Right ventricle myocardium superior (tissue), 1 donor: ENCODE measurements around the gene SLC50A1. TPM values are rescaled to one million over a fixed set of nuclear protein-coding genes. Genes with fewer than 3 reads are reported as not detected.
A peak's percentile ranks its signal among the peaks of the same experiment; 100 is the strongest.
"Not testable (repeated sequence)": the region's sequence is repeated elsewhere in the genome, so short reads cannot be mapped to it uniquely, and the experiment has no call there.

ENCODE experiments used
- ATAC-seq: fragments of 200-7000 bp; cut with Tn5 transposase; one replicate; pipeline ENCODE4 v1.9.1; 2020; ENCODE audit warnings: mild to moderate bottlenecking; ENCODE audit not compliant: poor library complexity
- DNase-seq: peaks from one replicate; pipeline ENCODE4 v3.0.0-alpha.2; 2020
- intact Hi-C: fragments of 100-400 bp; cut with DNase I; formaldehyde crosslinking; loops from one replicate; pipeline ENCODE4 v1.11.2; 2022
- total RNA-seq: library from RNA; stranded (reverse); fragmentation: NEBNext Ultra II Directional; extraction: Animal tissue kit (Norgen Biotek cat#: 25700); gene quantifications from one replicate; pipeline ENCODE4 v1.2.1, GENCODE V29; 2021
- donor health status: DM: no; HTN: yes; CAD: no; lungs with severe emphysema.

Gene SLC50A1
- total RNA-seq, 1 donor from 2014 or later, result 7.1 TPM

- intact Hi-C loops, result no loop called here
- DNase-seq, result no peak
- ATAC-seq, result no peak
Observed at GRCh38 chr1:155110381-155110780, 25.3 kb upstream of the SLC50A1 start.

- ATAC-seq, result no peak
- DNase-seq, result no peak
- intact Hi-C loops, result no loop called here
Observed at GRCh38 chr1:155110826-155111225, 24.8 kb upstream of the SLC50A1 start.

- DNase-seq (no peak), ATAC-seq (no peak)
- intact Hi-C loops, result no loop called here
Observed at GRCh38 chr1:155113450-155113980, 22.1 kb upstream of the SLC50A1 start.

- DNase-seq (no peak), ATAC-seq (no peak)
- intact Hi-C loops, result no loop called here
Observed at GRCh38 chr1:155116113-155116764, 19.4 kb upstream of the SLC50A1 start.

GRCh38 chr1:155117610-155118009 is 18.0 kb upstream of the SLC50A1 start:
- intact Hi-C loops, result no loop called here
- no peak for ATAC-seq
- no peak for DNase-seq

- intact Hi-C loops, DNase-seq, ATAC-seq: not testable (repeated sequence)
Observed at GRCh38 chr1:155118090-155118489, 17.6 kb upstream of the SLC50A1 start.

- ATAC-seq (no peak), DNase-seq (no peak)
- intact Hi-C loops, result no loop called here
Observed at GRCh38 chr1:155120253-155120652, 15.4 kb upstream of the SLC50A1 start.

- intact Hi-C loops, result no loop called here
- ATAC-seq (no peak), DNase-seq (no peak)
Observed at GRCh38 chr1:155121249-155121648, 14.4 kb upstream of the SLC50A1 start.

GRCh38 chr1:155122308-155122707 is 13.3 kb upstream of the SLC50A1 start:
- DNase-seq (no peak), ATAC-seq (no peak)
- intact Hi-C loops, result no loop called here

GRCh38 chr1:155123801-155124200 is 11.9 kb upstream of the SLC50A1 start:
- ATAC-seq (no peak), DNase-seq (no peak)
- intact Hi-C loops, result no loop called here

- intact Hi-C loops, result loop anchor here (5.0 kb wide), 2 partner anchors 32 to 43 kb away; no protein-coding TSS in a partner anchor
- ATAC-seq (no peak), DNase-seq (no peak)
Observed at GRCh38 chr1:155124503-155125463, 10.9 kb upstream of the SLC50A1 start.

- DNase-seq (no peak), ATAC-seq (no peak)
- intact Hi-C loops, result loop anchor here (5.0 kb wide), 2 partner anchors 33 to 42 kb away; no protein-coding TSS in a partner anchor
Observed at GRCh38 chr1:155125511-155125945, 10.1 kb upstream of the SLC50A1 start.

GRCh38 chr1:155125946-155126555 is 9.6 kb upstream of the SLC50A1 start:
- ATAC-seq (peak; percentile 1), DNase-seq (peak; percentile 78)
- intact Hi-C loops, result loop anchor here (5.0 kb wide), 2 partner anchors 34 to 41 kb away; no protein-coding TSS in a partner anchor

- peak; percentile 50 for DNase-seq
- intact Hi-C loops, result loop anchor here (5.0 kb wide), 2 partner anchors 34 to 41 kb away; no protein-coding TSS in a partner anchor
- peak; percentile 0 for ATAC-seq
Observed at GRCh38 chr1:155126556-155127104, 9.0 kb upstream of the SLC50A1 start.

GRCh38 chr1:155127105-155127966 is 8.3 kb upstream of the SLC50A1 start, which contains the start of gene EFNA1:
Gene EFNA1 (plus strand): TSS chr1:155127876. CDS start chr1:155127978, 102 bp downstream.
- DNase-seq (peak; percentile 84), ATAC-seq (peak; percentile 79)
- intact Hi-C loops, result loop anchor here (5.0 kb wide), 2 partner anchors 35 to 40 kb away; no protein-coding TSS in a partner anchor

- ATAC-seq, result no peak
- DNase-seq, result no peak
- intact Hi-C loops, result loop anchor here (5.0 kb wide), 2 partner anchors 36 to 39 kb away; no protein-coding TSS in a partner anchor
Observed at GRCh38 chr1:155127967-155128754, 7.5 kb upstream of the SLC50A1 start.
